GM12878 (cell line): Measurements from ENCODE around the gene TRAF3. TPM values are rescaled to one million over a fixed set of nuclear protein-coding genes. Genes with fewer than 3 reads are reported as not detected.

ENCODE experiments used
- BMI1 ChIP-seq: fragments of 450-650 bp; IDR thresholded peaks from 2 replicates; pipeline ENCODE4 v1.6.1; 2016; ENCODE audit warnings: mild to moderate bottlenecking, moderate library complexity, borderline replicate concordance
- CBX5 ChIP-seq: sonication (generic); IDR thresholded peaks from 2 replicates; pipeline ENCODE4 v1.6.1; 2016; ENCODE audit warnings: low read depth, moderate library complexity, mild to moderate bottlenecking, inconsistent platforms
- CREM ChIP-seq: IDR thresholded peaks from 2 replicates; pipeline ENCODE4 v1.6.1; 2014; ENCODE audit warnings: antibody characterized with exemption, low read depth
- GATAD2B ChIP-seq: fragments of 450-650 bp; conservative IDR thresholded peaks from 2 replicates; pipeline ENCODE4 v1.6.1; 2017; ENCODE audit warnings: low read depth, mild to moderate bottlenecking, moderate library complexity
- HCFC1 ChIP-seq: fragments of 150-350 bp; IDR thresholded peaks from 2 replicates; pipeline ENCODE4 v1.6.1; 2014; ENCODE audit warnings: low read length
- NFXL1 ChIP-seq: fragments of 450-650 bp; IDR thresholded peaks from 2 replicates; pipeline ENCODE4 v1.6.1; 2017; ENCODE audit warnings: antibody characterized with exemption, mild to moderate bottlenecking, borderline replicate concordance
- SIN3A ChIP-seq: IDR thresholded peaks from 2 replicates; pipeline ENCODE4 v1.6.1; 2012; ENCODE audit warnings: low read depth, low read length, improper control_type of control experiment
- polyA plus RNA-seq, 11 experiments: library from polyadenylated mRNA; depleted of rRNA in 4 of 11; unstranded in 6 of 11; stranded (reverse) in 5 of 11; fragments of >200 nt; fragmentation: Nextera tagmentation in 4 of 11; fragmentation: Illumina TruSeq in 1 of 11; extraction: Ambion mirVana in 4 of 11; extraction: Trizol in 1 of 11; gene quantifications; 1 replicate in 1 of 11; 2 replicates in 10 of 11; pipeline versions ENCODE4 v1.2.1 to v1.2.3, GENCODE V29; 2011 to 2016; ENCODE audit warnings: inconsistent platforms in 2 of 11, missing spikeins in 2 of 11, low read depth in 1 of 11
- total RNA-seq, 4 experiments: library from RNA; depleted of rRNA in 3 of 4; stranded (reverse); fragments of >200 nt in 3 of 4; fragmentation: Illumina TruSeq in 1 of 4; extraction: Trizol in 1 of 4; gene quantifications; 2 replicates each; pipeline versions ENCODE4 v1.2.1 to v1.2.3, GENCODE V29; 2013 to 2021
- TF ChIP-seq, protein P1 (sequence below): IDR thresholded peaks from 2 replicates; pipeline ENCODE4 v1.6.1; 2012; ENCODE audit warnings: improper control_type of control experiment, low read depth, low read length; ENCODE audit not compliant: insufficient replicate concordance
- TF ChIP-seq, protein P2 (sequence below): fragments of 450-650 bp; IDR thresholded peaks from 2 replicates; pipeline ENCODE4 v1.6.1; 2018; ENCODE audit warnings: borderline replicate concordance, mild to moderate bottlenecking; ENCODE audit not compliant: partially characterized antibody
- TF ChIP-seq, protein P3 (sequence below): IDR thresholded peaks from 2 replicates; pipeline ENCODE4 v1.6.1; 2012; ENCODE audit warnings: low read depth, low read length, improper control_type of control experiment
- TF ChIP-seq, protein P4 (sequence below): IDR thresholded peaks from 2 replicates; pipeline ENCODE4 v1.6.1; 2011; ENCODE audit warnings: mild to moderate bottlenecking, low read depth, low read length, moderate library complexity; ENCODE audit not compliant: insufficient replicate concordance
- TF ChIP-seq, protein P5 (sequence below): fragments of 450-650 bp; IDR thresholded peaks from 2 replicates; pipeline ENCODE4 v1.6.1; 2018; ENCODE audit warnings: mild to moderate bottlenecking, low read depth, moderate library complexity; ENCODE audit not compliant: partially characterized antibody

The TRAF3 gene
- total and polyA plus RNA-seq, 10 of the 15 experiments (the other 5 are each of a cell fraction or from before 2014, with no cell fraction given) = 3.0 to 70.1 (median 36.5) TPM

DNA sequence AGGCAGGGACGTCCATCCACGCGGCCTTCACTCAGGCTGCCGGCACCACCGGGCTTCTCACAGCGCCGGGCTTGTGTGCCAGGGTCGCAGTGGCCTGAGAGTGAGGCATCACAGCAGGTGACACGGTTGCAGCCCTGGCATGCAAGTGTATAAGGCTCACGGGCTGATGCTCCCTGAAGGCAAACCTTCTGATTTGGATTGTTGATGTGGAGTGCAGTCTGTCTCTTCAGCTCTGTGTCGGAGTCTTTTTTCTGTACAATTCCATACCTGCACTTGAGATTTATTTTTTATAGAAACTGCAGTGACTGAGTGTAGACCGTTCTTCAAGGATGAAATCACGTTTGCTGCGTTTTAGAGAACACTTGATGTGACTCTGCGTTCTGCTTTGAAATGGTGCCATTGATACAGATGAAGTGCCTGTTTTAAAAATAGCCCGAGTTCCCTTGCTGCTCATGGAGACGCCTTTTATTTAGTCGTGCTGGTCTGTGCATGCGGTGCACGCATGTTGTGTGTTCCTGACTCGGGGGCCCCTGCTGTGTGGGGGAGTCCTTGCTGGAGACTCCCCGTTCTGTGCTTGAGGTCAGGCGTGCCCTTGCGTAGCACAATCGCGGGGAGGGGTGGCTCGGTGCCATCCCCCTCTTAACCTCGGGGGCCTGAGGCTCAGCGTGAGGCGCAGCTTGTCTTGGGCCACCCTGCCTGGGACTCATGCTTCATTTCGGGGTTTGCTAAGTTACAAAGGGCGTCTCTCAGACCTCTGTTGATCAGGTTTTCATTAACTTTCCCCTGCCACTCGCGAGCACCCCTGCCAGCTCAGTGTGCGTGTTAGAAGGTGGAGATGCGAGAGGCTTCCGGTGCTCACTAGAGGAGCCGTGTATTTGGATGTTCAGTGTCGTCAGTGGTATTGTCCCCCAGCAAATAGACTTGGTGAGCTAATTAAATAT, 123.7 kb downstream of the TRAF3 start (continued):
- TF ChIP-seq, protein P1, sequence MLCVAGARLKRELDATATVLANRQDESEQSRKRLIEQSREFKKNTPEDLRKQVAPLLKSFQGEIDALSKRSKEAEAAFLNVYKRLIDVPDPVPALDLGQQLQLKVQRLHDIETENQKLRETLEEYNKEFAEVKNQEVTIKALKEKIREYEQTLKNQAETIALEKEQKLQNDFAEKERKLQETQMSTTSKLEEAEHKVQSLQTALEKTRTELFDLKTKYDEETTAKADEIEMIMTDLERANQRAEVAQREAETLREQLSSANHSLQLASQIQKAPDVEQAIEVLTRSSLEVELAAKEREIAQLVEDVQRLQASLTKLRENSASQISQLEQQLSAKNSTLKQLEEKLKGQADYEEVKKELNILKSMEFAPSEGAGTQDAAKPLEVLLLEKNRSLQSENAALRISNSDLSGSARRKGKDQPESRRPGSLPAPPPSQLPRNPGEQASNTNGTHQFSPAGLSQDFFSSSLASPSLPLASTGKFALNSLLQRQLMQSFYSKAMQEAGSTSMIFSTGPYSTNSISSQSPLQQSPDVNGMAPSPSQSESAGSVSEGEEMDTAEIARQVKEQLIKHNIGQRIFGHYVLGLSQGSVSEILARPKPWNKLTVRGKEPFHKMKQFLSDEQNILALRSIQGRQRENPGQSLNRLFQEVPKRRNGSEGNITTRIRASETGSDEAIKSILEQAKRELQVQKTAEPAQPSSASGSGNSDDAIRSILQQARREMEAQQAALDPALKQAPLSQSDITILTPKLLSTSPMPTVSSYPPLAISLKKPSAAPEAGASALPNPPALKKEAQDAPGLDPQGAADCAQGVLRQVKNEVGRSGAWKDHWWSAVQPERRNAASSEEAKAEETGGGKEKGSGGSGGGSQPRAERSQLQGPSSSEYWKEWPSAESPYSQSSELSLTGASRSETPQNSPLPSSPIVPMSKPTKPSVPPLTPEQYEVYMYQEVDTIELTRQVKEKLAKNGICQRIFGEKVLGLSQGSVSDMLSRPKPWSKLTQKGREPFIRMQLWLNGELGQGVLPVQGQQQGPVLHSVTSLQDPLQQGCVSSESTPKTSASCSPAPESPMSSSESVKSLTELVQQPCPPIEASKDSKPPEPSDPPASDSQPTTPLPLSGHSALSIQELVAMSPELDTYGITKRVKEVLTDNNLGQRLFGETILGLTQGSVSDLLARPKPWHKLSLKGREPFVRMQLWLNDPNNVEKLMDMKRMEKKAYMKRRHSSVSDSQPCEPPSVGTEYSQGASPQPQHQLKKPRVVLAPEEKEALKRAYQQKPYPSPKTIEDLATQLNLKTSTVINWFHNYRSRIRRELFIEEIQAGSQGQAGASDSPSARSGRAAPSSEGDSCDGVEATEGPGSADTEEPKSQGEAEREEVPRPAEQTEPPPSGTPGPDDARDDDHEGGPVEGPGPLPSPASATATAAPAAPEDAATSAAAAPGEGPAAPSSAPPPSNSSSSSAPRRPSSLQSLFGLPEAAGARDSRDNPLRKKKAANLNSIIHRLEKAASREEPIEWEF = no peak
- TF ChIP-seq SIN3A (no peak; the same call in 1 of the 2 replicates), CREM (no peak), BMI1 (no peak), NFXL1 (no peak), HCFC1 (no peak), CBX5 (no peak), GATAD2B (peak; percentile 54; the same call in 1 of the 2 replicates)
- TF ChIP-seq, protein P2, sequence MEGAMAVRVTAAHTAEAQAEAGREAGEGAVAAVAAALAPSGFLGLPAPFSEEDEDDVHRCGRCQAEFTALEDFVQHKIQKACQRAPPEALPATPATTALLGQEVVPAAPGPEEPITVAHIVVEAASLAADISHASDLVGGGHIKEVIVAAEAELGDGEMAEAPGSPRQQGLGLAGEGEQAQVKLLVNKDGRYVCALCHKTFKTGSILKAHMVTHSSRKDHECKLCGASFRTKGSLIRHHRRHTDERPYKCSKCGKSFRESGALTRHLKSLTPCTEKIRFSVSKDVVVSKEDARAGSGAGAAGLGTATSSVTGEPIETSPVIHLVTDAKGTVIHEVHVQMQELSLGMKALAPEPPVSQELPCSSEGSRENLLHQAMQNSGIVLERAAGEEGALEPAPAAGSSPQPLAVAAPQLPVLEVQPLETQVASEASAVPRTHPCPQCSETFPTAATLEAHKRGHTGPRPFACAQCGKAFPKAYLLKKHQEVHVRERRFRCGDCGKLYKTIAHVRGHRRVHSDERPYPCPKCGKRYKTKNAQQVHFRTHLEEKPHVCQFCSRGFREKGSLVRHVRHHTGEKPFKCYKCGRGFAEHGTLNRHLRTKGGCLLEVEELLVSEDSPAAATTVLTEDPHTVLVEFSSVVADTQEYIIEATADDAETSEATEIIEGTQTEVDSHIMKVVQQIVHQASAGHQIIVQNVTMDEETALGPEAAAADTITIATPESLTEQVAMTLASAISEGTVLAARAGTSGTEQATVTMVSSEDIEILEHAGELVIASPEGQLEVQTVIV = no peak
- TF ChIP-seq, protein P3, sequence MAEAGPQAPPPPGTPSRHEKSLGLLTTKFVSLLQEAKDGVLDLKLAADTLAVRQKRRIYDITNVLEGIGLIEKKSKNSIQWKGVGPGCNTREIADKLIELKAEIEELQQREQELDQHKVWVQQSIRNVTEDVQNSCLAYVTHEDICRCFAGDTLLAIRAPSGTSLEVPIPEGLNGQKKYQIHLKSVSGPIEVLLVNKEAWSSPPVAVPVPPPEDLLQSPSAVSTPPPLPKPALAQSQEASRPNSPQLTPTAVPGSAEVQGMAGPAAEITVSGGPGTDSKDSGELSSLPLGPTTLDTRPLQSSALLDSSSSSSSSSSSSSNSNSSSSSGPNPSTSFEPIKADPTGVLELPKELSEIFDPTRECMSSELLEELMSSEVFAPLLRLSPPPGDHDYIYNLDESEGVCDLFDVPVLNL = no peak
- TF ChIP-seq, protein P4, sequence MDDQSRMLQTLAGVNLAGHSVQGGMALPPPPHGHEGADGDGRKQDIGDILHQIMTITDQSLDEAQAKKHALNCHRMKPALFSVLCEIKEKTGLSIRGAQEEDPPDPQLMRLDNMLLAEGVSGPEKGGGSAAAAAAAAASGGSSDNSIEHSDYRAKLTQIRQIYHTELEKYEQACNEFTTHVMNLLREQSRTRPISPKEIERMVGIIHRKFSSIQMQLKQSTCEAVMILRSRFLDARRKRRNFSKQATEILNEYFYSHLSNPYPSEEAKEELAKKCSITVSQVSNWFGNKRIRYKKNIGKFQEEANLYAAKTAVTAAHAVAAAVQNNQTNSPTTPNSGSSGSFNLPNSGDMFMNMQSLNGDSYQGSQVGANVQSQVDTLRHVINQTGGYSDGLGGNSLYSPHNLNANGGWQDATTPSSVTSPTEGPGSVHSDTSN = no peak
- TF ChIP-seq, protein P5, sequence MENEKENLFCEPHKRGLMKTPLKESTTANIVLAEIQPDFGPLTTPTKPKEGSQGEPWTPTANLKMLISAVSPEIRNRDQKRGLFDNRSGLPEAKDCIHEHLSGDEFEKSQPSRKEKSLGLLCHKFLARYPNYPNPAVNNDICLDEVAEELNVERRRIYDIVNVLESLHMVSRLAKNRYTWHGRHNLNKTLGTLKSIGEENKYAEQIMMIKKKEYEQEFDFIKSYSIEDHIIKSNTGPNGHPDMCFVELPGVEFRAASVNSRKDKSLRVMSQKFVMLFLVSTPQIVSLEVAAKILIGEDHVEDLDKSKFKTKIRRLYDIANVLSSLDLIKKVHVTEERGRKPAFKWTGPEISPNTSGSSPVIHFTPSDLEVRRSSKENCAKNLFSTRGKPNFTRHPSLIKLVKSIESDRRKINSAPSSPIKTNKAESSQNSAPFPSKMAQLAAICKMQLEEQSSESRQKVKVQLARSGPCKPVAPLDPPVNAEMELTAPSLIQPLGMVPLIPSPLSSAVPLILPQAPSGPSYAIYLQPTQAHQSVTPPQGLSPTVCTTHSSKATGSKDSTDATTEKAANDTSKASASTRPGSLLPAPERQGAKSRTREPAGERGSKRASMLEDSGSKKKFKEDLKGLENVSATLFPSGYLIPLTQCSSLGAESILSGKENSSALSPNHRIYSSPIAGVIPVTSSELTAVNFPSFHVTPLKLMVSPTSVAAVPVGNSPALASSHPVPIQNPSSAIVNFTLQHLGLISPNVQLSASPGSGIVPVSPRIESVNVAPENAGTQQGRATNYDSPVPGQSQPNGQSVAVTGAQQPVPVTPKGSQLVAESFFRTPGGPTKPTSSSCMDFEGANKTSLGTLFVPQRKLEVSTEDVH = no peak
